Hepatocyte (in vitro differentiated cells): ENCODE results near the gene TMEM108.

Source experiments
- CTCF ChIP-seq: fragments of 200-600 bp; sonication (generic); IDR thresholded peaks from 2 replicates; pipeline ENCODE4 v1.5.1; 2016; ENCODE audit warnings: antibody characterized with exemption, mild to moderate bottlenecking; ENCODE audit not compliant: poor library complexity
- EZH2 ChIP-seq: fragments of 200-600 bp; sonication (generic); IDR thresholded peaks from 2 replicates; pipeline ENCODE4 v1.6.1; 2016; ENCODE audit warnings: antibody characterized with exemption, mild to moderate bottlenecking, borderline replicate concordance
- EZH2phosphoT487 ChIP-seq: fragments of 200-600 bp; sonication (generic); IDR thresholded peaks from one replicate; pipeline ENCODE4 v1.6.1; 2018; ENCODE audit warnings: antibody characterized with exemption, mild to moderate bottlenecking, low read depth, moderate library complexity; ENCODE audit not compliant: unreplicated experiment, severe bottlenecking

DNA sequence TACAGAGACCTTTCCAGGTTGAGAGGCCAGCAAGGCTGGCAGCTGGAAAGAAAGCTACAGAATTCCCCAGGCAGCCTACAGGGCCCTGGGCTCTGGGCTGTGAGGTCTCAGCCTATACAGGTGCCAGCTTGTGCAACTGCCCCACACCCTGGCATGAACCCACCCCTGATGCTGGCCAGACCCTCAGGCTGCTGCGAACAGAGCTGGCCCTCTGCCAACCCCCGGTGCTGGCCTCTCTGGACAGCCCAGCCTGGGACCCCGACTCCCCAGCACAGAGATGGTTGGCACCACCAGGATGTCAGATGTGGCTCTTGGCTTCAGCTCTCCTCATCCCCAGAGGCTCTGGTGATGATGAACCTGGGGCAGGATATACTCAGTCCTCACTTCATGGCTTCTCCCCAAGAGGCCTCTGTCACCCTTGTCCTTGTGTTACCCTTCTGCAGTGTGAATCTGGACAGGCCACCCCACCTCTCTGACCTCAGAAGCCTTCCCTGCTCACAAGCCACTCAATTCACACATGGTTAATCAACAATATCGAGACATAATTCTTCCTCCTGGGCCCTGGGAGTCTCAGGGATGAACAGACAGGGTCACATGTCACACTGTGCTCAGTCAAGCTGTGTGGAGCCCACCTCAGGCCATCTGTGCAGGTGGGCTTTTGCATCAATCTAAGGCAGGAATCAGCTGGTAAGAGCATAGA is 350.7 kb downstream of the TMEM108 start:
- no peak for TF ChIP-seq CTCF
- TF ChIP-seq EZH2, result no peak
- no peak for TF ChIP-seq EZH2phosphoT487
